WTC11 (cell line): Measurements from ENCODE around the gene TAF3. TPM values are rescaled to one million over a fixed set of nuclear protein-coding genes. Genes with fewer than 3 reads are reported as not detected.

Experiments used
- ATAC-seq: fragments of 200-7000 bp; cut with Tn5 transposase; 2 replicates; pipeline ENCODE4 v1.10.0; 2021; ENCODE audit warnings: mild to moderate bottlenecking, moderate library complexity
- CTCF ChIA-PET: fragments of 300-600 bp; sonication (Branson Sonifier 250); formaldehyde crosslinking; loops from one replicate; lab custom pipeline; 2021; ENCODE audit warnings: antibody characterized with exemption; lab: Charles Lee
- POLR2A ChIA-PET: fragments of 350-600 bp; sonication (Branson Sonifier 250); formaldehyde crosslinking; loops from one replicate; lab custom pipeline; 2021; ENCODE audit warnings: antibody characterized with exemption; lab: Charles Lee
- DNase-seq: peaks from one replicate; pipeline ENCODE4 v3.0.0; 2021; ENCODE audit warnings: low spot score
- H3K27ac Mint-ChIP-seq: 2 replicates; pipeline ENCODE4 v1.8.0; 2021; ENCODE audit warnings: mixed read lengths
- H3K27me3 Mint-ChIP-seq: 2 replicates; pipeline ENCODE4 v1.8.0; 2021; ENCODE audit warnings: low read depth, mild to moderate bottlenecking, moderate library complexity, mixed read lengths
- H3K36me3 Mint-ChIP-seq: 2 replicates; pipeline ENCODE4 v1.8.0; 2021; ENCODE audit warnings: mixed read lengths
- H3K4me1 Mint-ChIP-seq: 2 replicates; pipeline ENCODE4 v1.8.0; 2022; ENCODE audit warnings: mixed read lengths
- H3K4me3 Mint-ChIP-seq: 2 replicates; pipeline ENCODE4 v1.8.0; 2021; ENCODE audit warnings: mild to moderate bottlenecking, moderate library complexity, mixed read lengths
- H3K9me3 Mint-ChIP-seq: 2 replicates; pipeline ENCODE4 v1.8.0; 2021; ENCODE audit warnings: mixed read lengths
- CREB1 ChIP-seq: sonication (generic); formaldehyde crosslinking; IDR thresholded peaks from 2 replicates; pipeline ENCODE4 v1.8.0; 2023; ENCODE audit warnings: mild to moderate bottlenecking, missing genetic modification reagents
- CREM ChIP-seq: sonication (generic); formaldehyde crosslinking; IDR thresholded peaks from 2 replicates; pipeline ENCODE4 v1.8.1; 2022; ENCODE audit warnings: mild to moderate bottlenecking, missing genetic modification reagents, moderate library complexity
- ESRRA ChIP-seq: sonication (generic); formaldehyde crosslinking; IDR thresholded peaks from 2 replicates; pipeline ENCODE4 v1.8.1; 2022; ENCODE audit warnings: mild to moderate bottlenecking, missing genetic modification reagents, borderline replicate concordance
- ETV6 ChIP-seq: sonication (generic); formaldehyde crosslinking; IDR thresholded peaks from 2 replicates; pipeline ENCODE4 v1.8.1; 2022; ENCODE audit warnings: mild to moderate bottlenecking, missing genetic modification reagents
- IRF2 ChIP-seq: sonication (generic); formaldehyde crosslinking; IDR thresholded peaks from 2 replicates; pipeline ENCODE4 v1.8.0; 2022; ENCODE audit warnings: low read depth, missing genetic modification reagents, borderline replicate concordance
- KAT7 ChIP-seq: sonication (generic); formaldehyde crosslinking; IDR thresholded peaks from 2 replicates; pipeline ENCODE4 v1.8.1; 2023; ENCODE audit warnings: missing genetic modification reagents, mild to moderate bottlenecking, borderline replicate concordance
- MXD4 ChIP-seq: fragments of 250-450 bp; sonication (Bioruptor Pico); IDR thresholded peaks from 2 replicates; pipeline ENCODE4 v1.8.0; 2021; ENCODE audit warnings: mild to moderate bottlenecking, moderate library complexity, borderline replicate concordance
- SMAD3 ChIP-seq: sonication (generic); formaldehyde crosslinking; IDR thresholded peaks from 2 replicates; pipeline ENCODE4 v1.8.0; 2022; ENCODE audit warnings: missing genetic modification reagents, mild to moderate bottlenecking, borderline replicate concordance
- SMAD4 ChIP-seq: sonication (generic); formaldehyde crosslinking; IDR thresholded peaks from 2 replicates; pipeline ENCODE4 v1.8.0; 2022; ENCODE audit warnings: mild to moderate bottlenecking, missing genetic modification reagents
- TCF7 ChIP-seq: sonication (generic); formaldehyde crosslinking; IDR thresholded peaks from 2 replicates; pipeline ENCODE4 v1.8.0; 2022; ENCODE audit warnings: mild to moderate bottlenecking, low read depth, missing genetic modification reagents, moderate library complexity
- ZMAT4 ChIP-seq: fragments of 250-450 bp; sonication (Bioruptor Pico); IDR thresholded peaks from 2 replicates; pipeline ENCODE4 v1.9.0; 2021; ENCODE audit warnings: mild to moderate bottlenecking
- ZNF138 ChIP-seq: sonication (generic); formaldehyde crosslinking; conservative IDR thresholded peaks from 2 replicates; pipeline ENCODE4 v1.8.1; 2022; ENCODE audit warnings: mild to moderate bottlenecking, moderate library complexity, missing genetic modification reagents
- ZNF232 ChIP-seq: sonication (generic); formaldehyde crosslinking; IDR thresholded peaks from 2 replicates; pipeline ENCODE4 v1.8.0; 2022; ENCODE audit warnings: mild to moderate bottlenecking, missing genetic modification reagents
- ZNF281 ChIP-seq: sonication (generic); formaldehyde crosslinking; IDR thresholded peaks from 2 replicates; pipeline ENCODE4 v1.8.0; 2023; ENCODE audit warnings: mild to moderate bottlenecking, missing genetic modification reagents
- ZNF396 ChIP-seq: fragments of 250-450 bp; sonication (Bioruptor Pico); IDR thresholded peaks from 2 replicates; pipeline ENCODE4 v1.8.0; 2021; ENCODE audit warnings: mild to moderate bottlenecking, moderate library complexity, borderline replicate concordance
- total RNA-seq: library from RNA; stranded (reverse); gene quantifications from 3 replicates; pipeline ENCODE4 v1.2.3, GENCODE V29; 2021
- TF ChIP-seq, protein P1 (sequence below): sonication (generic); formaldehyde crosslinking; IDR thresholded peaks from 2 replicates; pipeline ENCODE4 v1.8.1; 2022; ENCODE audit warnings: low read depth, missing genetic modification reagents, borderline replicate concordance
- TF ChIP-seq, protein P2 (sequence below): fragments of 200-600 bp; IDR thresholded peaks from 2 replicates; pipeline ENCODE4 v1.8.0; 2022; ENCODE audit warnings: antibody characterized with exemption
- TF ChIP-seq, protein P3 (sequence below): sonication (generic); formaldehyde crosslinking; IDR thresholded peaks from 2 replicates; pipeline ENCODE4 v1.8.1; 2022; ENCODE audit warnings: low read depth, mild to moderate bottlenecking, moderate library complexity, missing genetic modification reagents, borderline replicate concordance
- TF ChIP-seq, protein P4 (sequence below): sonication (generic); formaldehyde crosslinking; IDR thresholded peaks from 2 replicates; pipeline ENCODE4 v1.8.1; 2023; ENCODE audit warnings: mild to moderate bottlenecking, moderate library complexity, missing genetic modification reagents

The TAF3 gene
- total RNA-seq, 1 experiment from 2014 or later, result 8.9 TPM

GRCh38 chr10:7788639-7789286 is 29.5 kb upstream of the TAF3 start:
- POLR2A ChIA-PET, result interaction anchor here (0.7 to 1.7 kb wide), 3 partner anchors 9 to 32 kb away, joined by 3 to 15 read pairs (median 3); partner anchors contain the start of gene TAF3
- peak overlapping the region; percentile 77 for H3K27ac Mint-ChIP-seq
- peaks cover 22% of the 10 kb centered on the region for H3K4me1 Mint-ChIP-seq
- DNase-seq, result no peak
- no peak overlapping the region for H3K4me3 Mint-ChIP-seq
- H3K36me3 Mint-ChIP-seq, result peaks cover 7% of the 10 kb centered on the region
- TF ChIP-seq, protein P1, sequence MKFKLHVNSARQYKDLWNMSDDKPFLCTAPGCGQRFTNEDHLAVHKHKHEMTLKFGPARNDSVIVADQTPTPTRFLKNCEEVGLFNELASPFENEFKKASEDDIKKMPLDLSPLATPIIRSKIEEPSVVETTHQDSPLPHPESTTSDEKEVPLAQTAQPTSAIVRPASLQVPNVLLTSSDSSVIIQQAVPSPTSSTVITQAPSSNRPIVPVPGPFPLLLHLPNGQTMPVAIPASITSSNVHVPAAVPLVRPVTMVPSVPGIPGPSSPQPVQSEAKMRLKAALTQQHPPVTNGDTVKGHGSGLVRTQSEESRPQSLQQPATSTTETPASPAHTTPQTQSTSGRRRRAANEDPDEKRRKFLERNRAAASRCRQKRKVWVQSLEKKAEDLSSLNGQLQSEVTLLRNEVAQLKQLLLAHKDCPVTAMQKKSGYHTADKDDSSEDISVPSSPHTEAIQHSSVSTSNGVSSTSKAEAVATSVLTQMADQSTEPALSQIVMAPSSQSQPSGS, result no peak
- no peak for TF ChIP-seq ETV6 (CRISPR knock-in tag)
- no peak for TF ChIP-seq CREB1 (CRISPR knock-in tag)
- no peak for TF ChIP-seq ZNF138 (CRISPR knock-in tag)
- no peak for TF ChIP-seq MXD4 (CRISPR knock-in tag)
- TF ChIP-seq KAT7 (CRISPR knock-in tag), result no peak
- TF ChIP-seq IRF2 (CRISPR knock-in tag), result no peak
- TF ChIP-seq, protein P2, sequence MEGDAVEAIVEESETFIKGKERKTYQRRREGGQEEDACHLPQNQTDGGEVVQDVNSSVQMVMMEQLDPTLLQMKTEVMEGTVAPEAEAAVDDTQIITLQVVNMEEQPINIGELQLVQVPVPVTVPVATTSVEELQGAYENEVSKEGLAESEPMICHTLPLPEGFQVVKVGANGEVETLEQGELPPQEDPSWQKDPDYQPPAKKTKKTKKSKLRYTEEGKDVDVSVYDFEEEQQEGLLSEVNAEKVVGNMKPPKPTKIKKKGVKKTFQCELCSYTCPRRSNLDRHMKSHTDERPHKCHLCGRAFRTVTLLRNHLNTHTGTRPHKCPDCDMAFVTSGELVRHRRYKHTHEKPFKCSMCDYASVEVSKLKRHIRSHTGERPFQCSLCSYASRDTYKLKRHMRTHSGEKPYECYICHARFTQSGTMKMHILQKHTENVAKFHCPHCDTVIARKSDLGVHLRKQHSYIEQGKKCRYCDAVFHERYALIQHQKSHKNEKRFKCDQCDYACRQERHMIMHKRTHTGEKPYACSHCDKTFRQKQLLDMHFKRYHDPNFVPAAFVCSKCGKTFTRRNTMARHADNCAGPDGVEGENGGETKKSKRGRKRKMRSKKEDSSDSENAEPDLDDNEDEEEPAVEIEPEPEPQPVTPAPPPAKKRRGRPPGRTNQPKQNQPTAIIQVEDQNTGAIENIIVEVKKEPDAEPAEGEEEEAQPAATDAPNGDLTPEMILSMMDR, result no peak
- TF ChIP-seq ZMAT4 (CRISPR knock-in tag), result no peak
- no peak for TF ChIP-seq SMAD3 (CRISPR knock-in tag)
- TF ChIP-seq TCF7, result no peak
- TF ChIP-seq, protein P3, sequence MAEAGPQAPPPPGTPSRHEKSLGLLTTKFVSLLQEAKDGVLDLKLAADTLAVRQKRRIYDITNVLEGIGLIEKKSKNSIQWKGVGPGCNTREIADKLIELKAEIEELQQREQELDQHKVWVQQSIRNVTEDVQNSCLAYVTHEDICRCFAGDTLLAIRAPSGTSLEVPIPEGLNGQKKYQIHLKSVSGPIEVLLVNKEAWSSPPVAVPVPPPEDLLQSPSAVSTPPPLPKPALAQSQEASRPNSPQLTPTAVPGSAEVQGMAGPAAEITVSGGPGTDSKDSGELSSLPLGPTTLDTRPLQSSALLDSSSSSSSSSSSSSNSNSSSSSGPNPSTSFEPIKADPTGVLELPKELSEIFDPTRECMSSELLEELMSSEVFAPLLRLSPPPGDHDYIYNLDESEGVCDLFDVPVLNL (CRISPR knock-in tag), result no peak
- TF ChIP-seq SMAD4, result no peak
- TF ChIP-seq CREM (CRISPR knock-in tag), result no peak
- no peaks in the 10 kb centered on the region for H3K27me3 Mint-ChIP-seq
- no peaks in the 10 kb centered on the region for H3K9me3 Mint-ChIP-seq
- CTCF ChIA-PET, result interaction anchor here (1.1 to 1.5 kb wide), 4 partner anchors 29 to 263 kb away, joined by 3 to 9 read pairs (median 6); partner anchors contain the start of gene TAF3
- ATAC-seq, result peak; percentile 1

DNA sequence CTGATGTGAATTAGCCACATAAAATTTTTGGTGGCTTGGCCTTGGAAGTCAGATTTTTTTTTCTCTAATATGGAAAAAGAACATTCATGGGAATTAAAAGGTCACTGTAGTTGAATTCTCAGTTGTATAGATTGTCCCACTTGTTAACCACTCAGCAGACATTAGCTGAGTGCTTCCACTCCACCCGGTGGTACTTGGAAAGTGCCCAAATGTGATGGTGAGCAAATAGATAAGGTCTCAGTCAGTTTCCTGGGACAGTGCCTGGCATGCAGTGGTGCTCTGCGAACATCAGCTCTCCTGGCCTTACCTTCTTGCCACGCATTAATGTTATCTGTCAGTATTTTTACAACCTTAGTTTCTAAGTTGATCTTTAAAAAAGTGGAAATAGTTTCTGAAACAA is 28.9 kb upstream of the TAF3 start:
- Mint-ChIP-seq H3K9me3 (no peaks in the 10 kb centered on the region), H3K36me3 (peaks cover 7% of the 10 kb centered on the region), H3K27me3 (no peaks in the 10 kb centered on the region), H3K4me3 (no peak overlapping the region), H3K4me1 (peaks cover 22% of the 10 kb centered on the region), H3K27ac (no peak overlapping the region)
- no peak for TF ChIP-seq ZNF396
- no peak for TF ChIP-seq ZNF281 (CRISPR knock-in tag)
- TF ChIP-seq KAT7 (CRISPR knock-in tag), result no peak
- TF ChIP-seq ESRRA (CRISPR knock-in tag), result no peak
- TF ChIP-seq, protein P4, sequence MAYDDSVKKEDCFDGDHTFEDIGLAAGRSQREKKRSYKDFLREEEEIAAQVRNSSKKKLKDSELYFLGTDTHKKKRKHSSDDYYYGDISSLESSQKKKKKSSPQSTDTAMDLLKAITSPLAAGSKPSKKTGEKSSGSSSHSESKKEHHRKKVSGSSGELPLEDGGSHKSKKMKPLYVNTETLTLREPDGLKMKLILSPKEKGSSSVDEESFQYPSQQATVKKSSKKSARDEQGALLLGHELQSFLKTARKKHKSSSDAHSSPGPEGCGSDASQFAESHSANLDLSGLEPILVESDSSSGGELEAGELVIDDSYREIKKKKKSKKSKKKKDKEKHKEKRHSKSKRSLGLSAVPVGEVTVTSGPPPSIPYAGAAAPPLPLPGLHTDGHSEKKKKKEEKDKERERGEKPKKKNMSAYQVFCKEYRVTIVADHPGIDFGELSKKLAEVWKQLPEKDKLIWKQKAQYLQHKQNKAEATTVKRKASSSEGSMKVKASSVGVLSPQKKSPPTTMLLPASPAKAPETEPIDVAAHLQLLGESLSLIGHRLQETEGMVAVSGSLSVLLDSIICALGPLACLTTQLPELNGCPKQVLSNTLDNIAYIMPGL (CRISPR knock-in tag), result no peak
- TF ChIP-seq ZNF232, result no peak
- ATAC-seq (no peak), DNase-seq (no peak)
- POLR2A ChIA-PET, result interaction anchor here (0.7 kb wide), 1 partner anchor 28 kb away, joined by 3 read pairs; no protein-coding TSS in a partner anchor
- CTCF ChIA-PET, result interaction anchor here (0.7 kb wide), 1 partner anchor 264 kb away, joined by 3 read pairs; no protein-coding TSS in a partner anchor
